SK-N-MC (cell line): ENCODE data around the gene AMOTL2.

Source experiments
- EZH2 ChIP-seq: fragments of 200-600 bp; sonication (generic); IDR thresholded peaks from one replicate; pipeline ENCODE4 v1.6.1; 2017; ENCODE audit warnings: antibody characterized with exemption
- POLR2AphosphoS5 ChIP-seq: IDR thresholded peaks from 2 replicates; pipeline ENCODE4 v1.6.1; 2012; ENCODE audit warnings: mild to moderate bottlenecking, low read depth, low read length, borderline replicate concordance

DNA sequence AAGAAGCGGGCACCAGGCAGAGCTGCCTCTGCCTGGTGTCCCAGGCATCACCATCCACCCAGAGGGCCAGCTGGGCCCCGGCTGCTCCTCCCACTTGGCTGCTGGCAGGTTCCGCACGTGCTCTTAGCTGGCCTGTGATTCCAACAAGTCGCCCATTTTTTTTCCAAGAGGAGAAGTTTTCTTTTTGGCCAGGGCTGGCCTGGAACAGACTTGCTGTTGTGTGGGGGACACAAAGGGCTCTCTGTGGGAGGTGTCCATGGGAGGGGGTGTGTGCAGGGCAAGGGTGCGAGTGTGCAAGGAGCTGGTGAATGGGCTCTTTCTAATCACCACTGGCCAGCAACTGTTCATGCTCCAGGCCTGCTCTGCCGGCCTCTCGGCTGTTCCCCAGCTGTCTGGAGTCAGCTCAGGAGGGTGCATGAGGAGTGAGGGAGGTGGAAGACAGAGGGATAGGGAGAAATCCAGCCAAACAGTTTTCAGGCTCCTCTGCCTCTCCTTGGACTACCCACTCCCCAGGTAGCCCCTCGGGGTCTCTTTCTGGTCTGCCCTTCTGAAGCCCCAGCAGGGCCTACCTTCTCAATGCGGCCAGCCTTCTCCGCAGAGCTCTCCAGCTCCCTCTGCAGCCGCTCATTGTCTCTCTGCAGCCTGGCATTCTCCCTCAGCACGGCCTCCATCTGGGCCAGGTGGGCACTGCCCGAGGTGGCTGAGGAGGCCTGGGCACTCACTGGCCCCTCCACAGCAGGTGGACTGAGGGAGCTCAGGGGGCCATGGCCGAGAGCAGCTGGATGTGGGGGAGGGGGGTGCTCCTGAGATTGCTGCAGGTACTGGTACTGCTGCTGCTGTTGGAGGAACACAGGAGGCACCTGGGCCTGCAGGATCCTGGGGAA lies 7.1 kb downstream of the AMOTL2 start:
- TF ChIP-seq EZH2 (no peak), POLR2AphosphoS5 (no peak)
